NCI-H524 (cell line): ENCODE measurements around the gene MAP2K1.

Experiments
- DNase-seq, 2 experiments: peaks; one replicate each; lab custom pipeline; 2025; lab: John Stamatoyannopoulos, UW

The MAP2K1 gene

DNA sequence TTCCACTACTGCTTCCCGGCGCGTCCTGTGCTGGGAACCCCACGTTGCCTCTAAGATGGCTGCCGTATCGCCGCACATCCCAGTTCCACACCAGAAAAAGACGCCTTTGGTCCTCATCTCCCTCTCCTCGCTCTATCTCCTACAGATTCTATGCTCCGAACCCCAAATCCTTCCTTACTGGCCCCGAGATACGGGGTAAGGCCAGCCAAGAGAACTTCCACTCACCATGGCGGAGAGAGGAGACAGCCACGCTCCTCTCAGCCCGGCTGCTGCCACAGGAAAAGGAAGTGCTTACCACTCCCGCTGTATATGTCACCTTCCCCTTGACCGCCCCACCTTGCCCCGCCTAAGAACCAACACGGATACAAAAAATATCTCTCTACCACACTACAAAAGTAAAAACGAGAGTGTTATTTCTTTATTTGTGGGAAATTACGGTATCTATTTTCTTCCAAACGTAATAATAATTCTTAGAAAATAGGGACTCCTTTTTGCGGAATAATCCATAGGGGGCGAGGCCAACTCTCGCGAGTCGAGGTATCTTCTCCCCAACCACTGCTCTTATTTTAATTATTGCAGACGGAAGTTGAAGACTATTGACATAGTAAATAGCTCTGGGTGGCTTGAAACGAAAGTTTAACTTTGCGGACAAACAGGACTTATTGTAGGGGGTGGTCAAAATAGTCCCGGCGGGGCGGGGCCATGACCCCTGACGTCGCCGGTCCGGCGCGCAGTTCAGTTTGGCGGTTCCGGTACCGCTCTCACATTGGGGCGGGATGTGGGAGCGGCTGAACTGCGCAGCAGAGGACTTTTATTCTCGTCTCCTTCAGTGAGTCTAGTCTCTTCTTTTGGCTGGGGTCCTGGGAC lies 118.1 kb downstream of the MAP2K1 start, which contains the start of the genes RPL4 and ZWILCH:
RPL4 (minus strand) TSS at position 293 of the 867 bp plus-strand sequence; CDS start at position 228, 65 bp downstream.
ZWILCH (plus strand) TSS at position 764 of the 867 bp plus-strand sequence; CDS start at position 777, 13 bp downstream.
- peak; percentile 67 to 74 for DNase-seq

GRCh38 chr15:66505430-66505811 lies 118.7 kb downstream of the MAP2K1 start:
- DNase-seq, result peak in 1 of 2 experiments; percentile 57

- no peak for DNase-seq
Observed at GRCh38 chr15:66505818-66506217, 119.1 kb downstream of the MAP2K1 start.

DNA sequence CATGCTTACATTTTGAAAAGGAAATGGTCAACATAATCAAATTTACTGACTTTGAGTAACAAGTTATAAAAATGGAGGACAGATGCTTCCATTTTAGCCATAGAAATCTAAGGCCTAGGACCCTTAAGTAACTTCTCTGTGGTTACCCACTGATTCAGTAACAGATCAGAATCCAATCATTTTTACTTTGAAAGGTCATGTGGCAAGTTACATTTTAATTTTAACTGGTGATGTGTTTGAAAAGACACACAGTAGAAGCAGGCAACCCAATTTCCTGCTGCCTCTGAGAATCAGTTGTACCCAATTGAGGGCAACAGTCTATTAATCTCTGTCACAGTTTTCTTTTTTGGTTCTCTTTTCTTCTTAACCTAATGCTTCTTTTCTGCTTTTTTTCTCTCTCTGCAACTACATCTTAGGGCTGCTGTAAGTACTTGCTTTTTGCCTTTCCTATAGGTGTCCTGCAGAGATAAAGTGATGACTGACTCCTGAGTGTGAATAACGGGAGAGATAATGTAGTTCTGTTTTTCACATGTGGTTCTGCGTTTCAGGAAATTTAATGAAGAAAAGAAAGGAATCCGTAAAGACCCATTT lies 121.7 kb downstream of the MAP2K1 start:
- no peak for DNase-seq

- no peak for DNase-seq
Observed at GRCh38 chr15:66514586-66514985, 127.9 kb downstream of the MAP2K1 start.

- no peak for DNase-seq
Observed at GRCh38 chr15:66515901-66516322, 129.2 kb downstream of the MAP2K1 start.

GRCh38 chr15:66523926-66524325 lies 137.2 kb downstream of the MAP2K1 start:
- DNase-seq, result no peak

GRCh38 chr15:66524838-66525237 lies 138.1 kb downstream of the MAP2K1 start:
- DNase-seq, result no peak

- DNase-seq, result no peak
Observed at GRCh38 chr15:66535056-66535455, 148.3 kb downstream of the MAP2K1 start.
